CD14-positive monocyte (primary cell): Measurements from ENCODE around the gene RASIP1. TPM values are rescaled to one million over a fixed set of nuclear protein-coding genes. Genes with fewer than 3 reads are reported as not detected.

Source experiments
- DNase-seq, 3 donors: peaks; one replicate each; pipeline ENCODE4 v3.0.0-alpha.2; 2011 to 2022
- H2AFZ ChIP-seq: 2 replicates; pipeline ENCODE4 v1.6.0; 2012; ENCODE audit warnings: mild to moderate bottlenecking, low read depth, low read length, inconsistent platforms; ENCODE audit not compliant: insufficient read depth, poor library complexity, severe bottlenecking
- H3K27ac ChIP-seq, 2 donors: 1 replicate in 1 of 2; 2 replicates in 1 of 2; pipeline ENCODE4 v1.5.1; 2012 to 2013; ENCODE audit warnings: low read length in 2 of 2, control low read depth in 1 of 2, inconsistent platforms in 1 of 2, low read depth in 1 of 2, mild to moderate bottlenecking in 1 of 2
- H3K27me3 ChIP-seq, 2 donors: one replicate each; pipeline versions ENCODE4 v1.6.0 to v1.6.1; 2011 to 2013; ENCODE audit warnings: low read length in 2 of 2; ENCODE audit not compliant: control insufficient read depth in 2 of 2, insufficient read depth in 2 of 2
- H3K36me3 ChIP-seq, 2 donors: replicated peaks in 1 of 2; 1 replicate in 1 of 2; 2 replicates in 1 of 2; pipeline versions ENCODE4 v1.5.1 to v1.6.1; 2012 to 2013; ENCODE audit warnings: low read length in 2 of 2, control low read depth in 1 of 2, inconsistent platforms in 1 of 2, mild to moderate bottlenecking in 1 of 2; ENCODE audit not compliant: insufficient read depth in 2 of 2, control insufficient read depth in 1 of 2
- H3K4me1 ChIP-seq, 2 donors: 1 replicate in 1 of 2; 2 replicates in 1 of 2; pipeline versions ENCODE4 v1.5.1 to v1.6.1; 2012 to 2013; ENCODE audit warnings: low read length in 2 of 2, control low read depth in 1 of 2, inconsistent platforms in 1 of 2, mild to moderate bottlenecking in 1 of 2, moderate library complexity in 1 of 2; ENCODE audit not compliant: insufficient read depth in 2 of 2, control insufficient read depth in 1 of 2
- H3K4me2 ChIP-seq: replicated peaks from 2 replicates; pipeline ENCODE3; 2012; ENCODE audit warnings: low read length, moderate library complexity, mild to moderate bottlenecking; ENCODE audit not compliant: poor library complexity, severe bottlenecking; ENCODE audit errors: extremely low read depth
- H3K4me3 ChIP-seq, 3 experiments: fragments of 200-600 bp in 1 of 3; sonication (generic) in 1 of 3; replicated peaks in 1 of 3; 1 replicate in 2 of 3; 2 replicates in 1 of 3; pipeline ENCODE4 v1.5.1; 2011 to 2013; ENCODE audit warnings: low read length in 3 of 3, mild to moderate bottlenecking in 3 of 3, control low read depth in 2 of 3, low read depth in 2 of 3, inconsistent platforms in 1 of 3, moderate library complexity in 1 of 3
- H3K79me2 ChIP-seq: 2 replicates; pipeline ENCODE4 v1.6.0; 2012; ENCODE audit warnings: mild to moderate bottlenecking, control low read depth, inconsistent platforms, low read length, moderate library complexity; ENCODE audit not compliant: insufficient read depth
- H3K9ac ChIP-seq: 2 replicates; pipeline ENCODE4 v1.6.0; 2017; ENCODE audit warnings: low read length, mild to moderate bottlenecking; ENCODE audit not compliant: insufficient read depth, poor library complexity, severe bottlenecking
- H3K9me3 ChIP-seq, 2 donors: replicated peaks in 1 of 2; 1 replicate in 1 of 2; 2 replicates in 1 of 2; pipeline versions ENCODE4 v1.5.1 to v1.6.1; 2012 to 2013; ENCODE audit warnings: low read length in 2 of 2, control low read depth in 1 of 2; ENCODE audit not compliant: control insufficient read depth in 1 of 2, insufficient read depth in 1 of 2
- H4K20me1 ChIP-seq: 2 replicates; pipeline ENCODE4 v1.6.0; 2012; ENCODE audit warnings: mild to moderate bottlenecking, low read length, control low read depth, moderate library complexity; ENCODE audit not compliant: insufficient read depth
- H3K27ac Mint-ChIP-seq, 7 donors: one replicate each; pipeline ENCODE4 v1.8.0; 2020; ENCODE audit warnings: mild to moderate bottlenecking in 7 of 7, mixed read lengths in 7 of 7, moderate library complexity in 6 of 7, inconsistent platforms in 2 of 7
- H3K27me3 Mint-ChIP-seq, 3 donors: one replicate each; pipeline ENCODE4 v1.8.0; 2021 to 2022; ENCODE audit warnings: low read depth in 3 of 3, mild to moderate bottlenecking in 3 of 3, mixed read lengths in 3 of 3, moderate library complexity in 3 of 3, inconsistent platforms in 1 of 3
- H3K36me3 Mint-ChIP-seq, 2 donors: one replicate each; pipeline ENCODE4 v1.8.0; 2020; ENCODE audit warnings: mixed read lengths in 2 of 2, inconsistent platforms in 1 of 2, mild to moderate bottlenecking in 1 of 2
- H3K4me1 Mint-ChIP-seq: one replicate; pipeline ENCODE4 v1.8.0; 2020; ENCODE audit warnings: mild to moderate bottlenecking, mixed read lengths
- H3K4me3 Mint-ChIP-seq, 2 donors: one replicate each; pipeline ENCODE4 v1.8.0; 2020; ENCODE audit warnings: mild to moderate bottlenecking in 2 of 2, mixed read lengths in 2 of 2, moderate library complexity in 1 of 2
- H3K9me3 Mint-ChIP-seq, 7 donors: one replicate each; pipeline ENCODE4 v1.8.0; 2020 to 2022; ENCODE audit warnings: mixed read lengths in 7 of 7, mild to moderate bottlenecking in 6 of 7, moderate library complexity in 6 of 7, inconsistent platforms in 2 of 7
- CTCF ChIP-seq: fragments of 200-600 bp; IDR thresholded peaks from one replicate; pipeline ENCODE4 v1.8.0; 2022; ENCODE audit warnings: antibody characterized with exemption, mild to moderate bottlenecking
- WGBS: methylation state at CpG from one replicate; pipeline ENCODE4 v1.1.5; 2013; ENCODE audit warnings: missing lambda C conversion rate; ENCODE audit not compliant: insufficient coverage; 5-methylcytosine and 5-hydroxymethylcytosine counted together
- intact Hi-C, 2 donors: fragments of 100-400 bp; cut with micrococcal nuclease; formaldehyde crosslinking; loops; one replicate each; pipeline versions ENCODE4 v1.15.0 to v1.15.1; 2023
- polyA plus RNA-seq, 3 donors: library from polyadenylated mRNA; depleted of rRNA in 1 of 3; unstranded in 2 of 3; stranded (reverse) in 1 of 3; fragments of 300-500 nt in 2 of 3; fragments of >200 nt in 1 of 3; fragmentation: Illumina TruSeq in 2 of 3; gene quantifications; 1 replicate in 2 of 3; 2 replicates in 1 of 3; pipeline ENCODE4 v1.2.3, GENCODE V29; 2012 to 2021

The RASIP1 gene
- polyA plus RNA-seq, 3 donors: 1.2 TPM; not detected in 2

GRCh38 chr19:48755084-48755641, 14.8 kb upstream of the RASIP1 start, which contains the start of gene FGF21:
Gene FGF21, plus strand, starts transcription at chr19:48755524. Its CDS starts 713 bp downstream, at chr19:48756237.
- H3K9me3 Mint-ChIP-seq: peaks cover 0 to 19% (median 8%) of the 10 kb centered on the region in 7 donors
- no peaks in the 10 kb centered on the region for H3K9me3 ChIP-seq
- no peak within 1 kb of the TSS for H3K27ac ChIP-seq
- H3K36me3 ChIP-seq: no peaks in the 10 kb centered on the region
- H2AFZ ChIP-seq: no peak within 1 kb of the TSS
- H3K4me3 Mint-ChIP-seq: peak within 1 kb of the TSS in 1 of 2 donors; percentile 35
- no peak for DNase-seq
- intact Hi-C loops: no loop called here
- peaks cover 9 to 19% of the 10 kb centered on the region in 2 donors for H3K4me1 ChIP-seq
- H3K27me3 Mint-ChIP-seq: peaks cover 44 to 57% (median 55%) of the 10 kb centered on the region in 3 donors
- H3K4me1 Mint-ChIP-seq: peaks cover 21% of the 10 kb centered on the region
- H3K27me3 ChIP-seq: peaks cover 14 to 46% of the 10 kb centered on the region in 2 donors
- H3K4me3 ChIP-seq: no peak within 1 kb of the TSS
- TF ChIP-seq CTCF: no peak
- WGBS: 95% methylated on average over 3 of the region's 4 CpGs
- no peak within 1 kb of the TSS for H3K9ac ChIP-seq
- peaks cover 0 to 3% of the 10 kb centered on the region in 2 donors for H3K36me3 Mint-ChIP-seq
- peak within 1 kb of the TSS in 1 of 7 donors; percentile 38 for H3K27ac Mint-ChIP-seq
- H3K4me2 ChIP-seq: no peak within 1 kb of the TSS
- H3K79me2 ChIP-seq: no peaks in the 10 kb centered on the region
- no peaks in the 10 kb centered on the region for H4K20me1 ChIP-seq

- Mint-ChIP-seq H3K9me3 (peaks cover 0 to 19% (median 8%) of the 10 kb centered on the region in 7 donors), H3K4me1 (peaks cover 19% of the 10 kb centered on the region), H3K27ac (peak within 1 kb of the TSS in 1 of 7 donors; percentile 50), H3K27me3 (peaks cover 41 to 67% (median 56%) of the 10 kb centered on the region in 3 donors), H3K4me3 (peak within 1 kb of the TSS; percentile 28 to 79), H3K36me3 (peaks cover 0 to 3% of the 10 kb centered on the region in 2 donors)
- DNase-seq: no peak
- H3K4me2 ChIP-seq: peak within 1 kb of the TSS; percentile 39
- H3K36me3 ChIP-seq: no peaks in the 10 kb centered on the region
- no peaks in the 10 kb centered on the region for H3K79me2 ChIP-seq
- H3K27ac ChIP-seq: no peak within 1 kb of the TSS
- no peaks in the 10 kb centered on the region for H3K9me3 ChIP-seq
- H3K27me3 ChIP-seq: peaks cover 14 to 51% of the 10 kb centered on the region in 2 donors
- no peak for TF ChIP-seq CTCF
- no peaks in the 10 kb centered on the region for H4K20me1 ChIP-seq
- H2AFZ ChIP-seq: peak within 1 kb of the TSS; percentile 56
- peak within 1 kb of the TSS in 1 of 3 experiments; percentile 40 for H3K4me3 ChIP-seq
- H3K4me1 ChIP-seq: peaks cover 9 to 17% of the 10 kb centered on the region in 2 donors
- intact Hi-C loops: no loop called here
- WGBS: 1% methylated on average over 63 of the region's 73 CpGs
- H3K9ac ChIP-seq: no peak within 1 kb of the TSS
Observed at GRCh38 chr19:48752496-48753365, 12.3 kb upstream of the RASIP1 start, which contains the start of gene FUT1. Gene FUT1, minus strand, starts transcription at chr19:48752641. Its CDS starts 1,360 bp downstream, at chr19:48751281.
